MM.1S (cell line): ENCODE measurements around the gene AFAP1.

Experiments used
- DNase-seq: peaks from one replicate; pipeline ENCODE4 v3.0.0-alpha.2; 2015
- H2AFZ ChIP-seq: fragments of 300-600 bp; sonication (generic); 2 replicates; pipeline ENCODE4 v1.6.0; 2016; ENCODE audit warnings: antibody characterized with exemption, low read length
- H3F3A ChIP-seq: fragments of 300-600 bp; sonication (generic); 2 replicates; pipeline ENCODE4 v1.6.1; 2016; ENCODE audit warnings: mild to moderate bottlenecking, antibody characterized with exemption, low read length, moderate library complexity, mixed read lengths; ENCODE audit not compliant: insufficient read depth
- H3K27ac ChIP-seq: fragments of 300-600 bp; sonication (generic); 2 replicates; pipeline ENCODE4 v1.5.1; 2016; ENCODE audit warnings: mild to moderate bottlenecking, low read length
- H3K27me3 ChIP-seq: fragments of 300-600 bp; sonication (generic); replicated peaks from 2 replicates; pipeline ENCODE4 v1.6.0; 2016; ENCODE audit warnings: low read length; ENCODE audit not compliant: insufficient read depth
- H3K36me3 ChIP-seq: fragments of 300-600 bp; sonication (generic); replicated peaks from 2 replicates; pipeline ENCODE4 v1.6.1; 2016; ENCODE audit warnings: mild to moderate bottlenecking, low read length, mixed read lengths; ENCODE audit not compliant: insufficient read depth
- H3K4me1 ChIP-seq: fragments of 300-600 bp; sonication (generic); 2 replicates; pipeline ENCODE4 v1.6.1; 2016; ENCODE audit warnings: low read length, mixed read lengths
- H3K4me2 ChIP-seq: fragments of 300-600 bp; sonication (generic); 2 replicates; pipeline ENCODE4 v1.6.0; 2016; ENCODE audit warnings: low read depth, low read length
- H3K4me3 ChIP-seq: fragments of 300-600 bp; sonication (generic); 2 replicates; pipeline ENCODE4 v1.5.1; 2016; ENCODE audit warnings: low read length, mixed read lengths
- H3K79me2 ChIP-seq: fragments of 300-600 bp; sonication (generic); 2 replicates; pipeline ENCODE4 v1.6.1; 2016; ENCODE audit warnings: mixed run types, low read length, mixed read lengths
- H3K9ac ChIP-seq: fragments of 300-600 bp; sonication (generic); 2 replicates; pipeline ENCODE4 v1.6.1; 2016; ENCODE audit warnings: low read length, mixed read lengths
- H3K9me2 ChIP-seq: fragments of 300-600 bp; sonication (generic); replicated peaks from 2 replicates; pipeline ENCODE4 v1.6.1; 2016; ENCODE audit warnings: mild to moderate bottlenecking, low read length, mixed read lengths; ENCODE audit not compliant: insufficient read depth
- H3K9me3 ChIP-seq: fragments of 300-600 bp; sonication (generic); replicated peaks from 2 replicates; pipeline ENCODE4 v1.6.1; 2016; ENCODE audit warnings: mild to moderate bottlenecking, low read length, mixed read lengths; ENCODE audit not compliant: insufficient read depth
- H4K20me1 ChIP-seq: fragments of 300-600 bp; sonication (generic); 2 replicates; pipeline ENCODE4 v1.6.1; 2016; ENCODE audit warnings: mild to moderate bottlenecking, low read length, moderate library complexity, mixed read lengths; ENCODE audit not compliant: insufficient read depth
- CTCF ChIP-seq: fragments of 300-600 bp; sonication (generic); IDR thresholded peaks from 2 replicates; pipeline ENCODE4 v1.5.1; 2016; ENCODE audit warnings: antibody characterized with exemption, low read length, mixed read lengths
- EZH2 ChIP-seq: fragments of 300-600 bp; sonication (generic); optimal IDR thresholded peaks from 2 replicates; pipeline ENCODE3; 2017; ENCODE audit warnings: low read depth, mild to moderate bottlenecking, antibody characterized with exemption, low read length, mixed read lengths
- EZH2phosphoT487 ChIP-seq: fragments of 300-600 bp; sonication (generic); IDR thresholded peaks from 2 replicates; pipeline ENCODE4 v1.6.1; 2018; ENCODE audit warnings: antibody characterized with exemption, low read length

The AFAP1 gene

DNA sequence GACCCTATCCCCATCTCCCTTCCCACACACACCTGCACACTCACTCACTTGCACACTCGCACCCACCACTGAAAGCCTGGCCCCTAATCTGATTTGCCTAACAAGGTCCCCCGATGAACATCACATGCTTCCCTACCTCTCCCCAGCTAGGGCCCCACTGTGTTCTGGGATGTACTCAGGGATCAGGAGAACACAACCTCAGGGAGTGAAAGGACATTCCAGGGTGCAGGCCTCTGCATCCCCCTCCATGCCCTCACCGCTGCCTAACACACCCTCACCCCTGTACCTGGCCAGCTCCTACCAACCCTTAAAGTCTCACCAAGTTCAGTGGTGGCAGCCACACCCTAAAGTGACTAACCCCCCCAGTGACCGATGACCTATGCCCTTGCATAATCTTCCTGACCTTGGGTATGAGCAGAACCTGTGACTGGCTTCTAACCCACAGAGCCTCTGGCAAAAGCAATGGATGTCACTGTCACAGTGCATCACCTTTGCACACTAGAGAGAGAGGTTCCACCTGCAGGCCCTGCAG lies 2.4 kb upstream of the AFAP1 start:
- H3K9me2 ChIP-seq: no peaks in the 10 kb centered on the region
- no peak for DNase-seq
- no peak overlapping the region for H3K4me3 ChIP-seq
- H3K79me2 ChIP-seq: no peaks in the 10 kb centered on the region
- no peak overlapping the region for H3K27ac ChIP-seq
- H3K9ac ChIP-seq: no peak overlapping the region
- H3K36me3 ChIP-seq: no peaks in the 10 kb centered on the region
- H3F3A ChIP-seq: no peaks in the 10 kb centered on the region
- H4K20me1 ChIP-seq: no peaks in the 10 kb centered on the region
- peaks cover 61% of the 10 kb centered on the region for H3K27me3 ChIP-seq
- TF ChIP-seq EZH2 (no peak), CTCF (no peak), EZH2phosphoT487 (no peak)
- H2AFZ ChIP-seq: no peak overlapping the region
- no peak overlapping the region for H3K4me2 ChIP-seq
- H3K9me3 ChIP-seq: no peaks in the 10 kb centered on the region
- H3K4me1 ChIP-seq: no peaks in the 10 kb centered on the region

DNA sequence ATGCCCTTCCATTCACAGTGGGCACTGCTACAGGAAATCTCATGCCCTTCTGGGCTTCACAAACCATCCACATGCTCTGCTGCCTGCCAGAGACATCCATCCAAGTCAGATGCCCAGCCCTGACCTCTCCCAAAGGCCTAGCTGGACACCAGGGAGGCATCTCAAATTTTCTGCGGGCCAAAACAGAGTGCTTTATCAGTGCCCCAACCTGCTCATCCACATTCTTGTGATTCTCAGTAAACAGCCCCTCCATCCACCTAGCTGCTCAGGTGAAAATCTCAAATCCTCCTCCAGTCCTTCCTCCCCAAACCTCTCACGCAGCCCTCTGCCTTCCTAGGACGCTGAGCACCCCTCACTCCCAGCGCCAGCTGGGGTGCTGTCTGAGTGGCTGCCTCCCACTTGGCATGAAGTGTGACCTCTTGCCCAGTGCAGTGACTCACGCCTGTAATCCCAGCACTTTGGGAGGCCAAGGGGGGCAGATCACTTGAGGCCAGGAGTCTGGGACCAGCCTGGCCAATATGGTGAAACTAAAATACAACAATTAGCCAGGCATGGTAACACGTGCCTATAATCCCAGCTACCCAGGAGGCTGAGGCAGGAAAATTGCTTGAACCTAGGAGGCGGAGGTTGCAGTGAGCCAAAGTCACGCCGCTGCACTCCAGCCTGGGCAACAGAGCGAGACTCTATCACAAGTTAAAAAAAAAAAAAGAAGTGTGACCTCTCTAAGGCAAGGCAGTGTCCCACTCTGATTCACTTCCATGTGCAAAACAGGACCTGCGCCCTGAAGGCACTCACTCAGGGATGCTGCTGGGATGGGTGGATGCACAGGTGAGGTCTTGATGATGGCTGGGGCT lies 1.7 kb upstream of the AFAP1 start:
- Histone ChIP-seq H3K4me2 (no peak overlapping the region), H4K20me1 (no peaks in the 10 kb centered on the region), H3K9ac (no peak overlapping the region), H3F3A (no peaks in the 10 kb centered on the region), H3K36me3 (no peaks in the 10 kb centered on the region), H3K4me1 (no peaks in the 10 kb centered on the region), H2AFZ (no peak overlapping the region), H3K27me3 (peaks cover 61% of the 10 kb centered on the region), H3K4me3 (no peak overlapping the region), H3K27ac (no peak overlapping the region), H3K9me2 (no peaks in the 10 kb centered on the region), H3K9me3 (no peaks in the 10 kb centered on the region), H3K79me2 (no peaks in the 10 kb centered on the region)
- no peak for TF ChIP-seq EZH2phosphoT487
- no peak for TF ChIP-seq CTCF
- no peak for TF ChIP-seq EZH2
- no peak for DNase-seq

DNA sequence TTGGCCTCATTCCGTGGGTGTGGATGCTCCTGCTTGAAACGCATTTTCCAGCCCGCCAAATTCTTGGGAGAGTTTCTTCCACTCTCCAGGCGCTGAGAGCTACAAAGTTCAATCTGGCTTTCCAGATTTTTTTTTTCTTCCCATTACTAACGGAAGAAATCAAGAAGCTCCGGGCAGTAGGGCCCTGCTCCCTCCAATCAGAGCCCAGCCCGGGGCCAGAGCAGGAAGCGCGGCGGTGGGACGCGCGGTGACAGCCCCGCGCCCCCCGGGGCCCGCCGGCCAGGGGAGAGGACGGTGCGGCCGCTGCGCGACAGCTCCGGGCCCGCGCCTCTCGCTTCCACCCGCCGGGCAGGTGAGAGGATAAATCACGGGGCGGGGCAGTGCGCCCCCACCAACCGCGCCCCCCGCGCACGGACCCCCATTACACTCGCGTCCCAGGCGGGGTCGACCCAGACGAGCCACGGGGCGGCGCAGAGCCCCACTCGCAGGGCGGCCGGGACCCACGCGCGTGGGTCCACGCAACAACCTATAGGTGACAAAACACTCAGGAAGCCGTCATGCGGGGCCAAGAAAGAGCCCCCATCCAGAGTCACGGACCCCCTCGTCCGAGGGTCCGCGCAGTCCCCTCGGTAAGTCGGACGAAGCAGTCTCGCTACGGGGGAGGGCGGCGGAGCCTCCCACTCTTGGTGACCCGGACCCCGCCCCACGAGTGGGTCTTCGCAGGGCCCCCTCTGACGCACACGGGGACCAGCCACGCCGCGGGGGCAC lies 868 bp downstream of the AFAP1 start:
- no peak overlapping the region for H3K27ac ChIP-seq
- H3K9ac ChIP-seq: no peak overlapping the region
- DNase-seq: no peak
- no peak overlapping the region for H2AFZ ChIP-seq
- no peaks in the 10 kb centered on the region for H3K9me2 ChIP-seq
- H3K4me3 ChIP-seq: no peak overlapping the region
- H3K4me1 ChIP-seq: no peaks in the 10 kb centered on the region
- no peaks in the 10 kb centered on the region for H3F3A ChIP-seq
- no peak overlapping the region for H3K4me2 ChIP-seq
- no peaks in the 10 kb centered on the region for H3K79me2 ChIP-seq
- H3K27me3 ChIP-seq: peaks cover 66% of the 10 kb centered on the region
- H4K20me1 ChIP-seq: no peaks in the 10 kb centered on the region
- TF ChIP-seq EZH2 (no peak), CTCF (no peak)
- no peaks in the 10 kb centered on the region for H3K36me3 ChIP-seq
- no peaks in the 10 kb centered on the region for H3K9me3 ChIP-seq
